Measurements from ENCODE around the gene RPS18. TPM values are rescaled to one million over a fixed set of nuclear protein-coding genes. Genes with fewer than 3 reads are reported as not detected.
A peak's percentile ranks its signal among the peaks of the same experiment; 100 is the strongest.

Gene RPS18
- total RNA-seq, 2 experiments from 2014 or later: 4,317 to 7,191 TPM

- no peaks in the 10 kb centered on the region for H3K9me3 ChIP-seq (ENCODE audit: low read length)
- H3K79me2 ChIP-seq (ENCODE audit: insufficient read depth, low read depth, low read length): peaks cover 5% of the 10 kb centered on the region; the same call in 1 of the 2 replicates
- peak; percentile 96 for DNase-seq (ENCODE audit: low spot score)
- peaks cover 21% of the 10 kb centered on the region for H3K4me1 ChIP-seq (ENCODE audit: insufficient read depth, low read length, poor library complexity, severe bottlenecking)
- no peaks in the 10 kb centered on the region for H3K9me2 ChIP-seq (ENCODE audit: insufficient read depth, low read length)
- H3K4me2 ChIP-seq (ENCODE audit: low read length): peak overlapping the region; percentile 85
- POLR2A ChIA-PET: interaction anchor here (0.8 to 2.6 kb wide), 7 partner anchors 10 to 50 kb away, joined by 3 to 14 read pairs (median 8); partner anchors contain the start of genes PFDN6, RPS18, VPS52 and WDR46
- H3K27ac ChIP-seq (ENCODE audit: low read depth, low read length, poor library complexity, severe bottlenecking): peak overlapping the region; percentile 93
- intact Hi-C loops (cut with micrococcal nuclease; ENCODE audit: unreplicated experiment): loop anchor here (1.0 to 5.0 kb wide), 5 partner anchors 15 to 127 kb away; partner anchors contain the start of genes KIFC1 and TAPBP
- TSS peak; percentile 90 for BruUV-seq (replicated peaks)
- H3K4me3 ChIP-seq (ENCODE audit: low read depth, low read length, poor library complexity, severe bottlenecking): peak overlapping the region; percentile 83
- no peak for TF ChIP-seq EZH2phosphoT487 (IDR thresholded peaks at IDR 0.05; ENCODE audit: borderline replicate concordance, low read depth, low read length)
- peak; percentile 78 for TF ChIP-seq CTCF (conservative IDR thresholded peaks at IDR 0.05; ENCODE audit: low read length)
- CTCF ChIA-PET (ENCODE audit: unreplicated experiment): interaction anchor here (0.5 to 1.2 kb wide), 4 partner anchors 10 to 91 kb away, joined by 3 to 12 read pairs (median 4); partner anchors contain the start of genes B3GALT4, PFDN6, RING1 and WDR46
- peak overlapping the region; percentile 56; the same call in 1 of the 2 replicates for H2AFZ ChIP-seq (ENCODE audit: low read length)
- no peaks in the 10 kb centered on the region for H4K20me1 ChIP-seq (ENCODE audit: insufficient read depth, low read length)
- H3K36me3 ChIP-seq (ENCODE audit: insufficient read depth, low read length): peaks cover 59% of the 10 kb centered on the region
These were observed 27.5 kb downstream of the RPS18 start for GRCh38 chr6:33299237-33299944.

- ChIA-PET POLR2A (interaction anchor here (1.0 to 1.2 kb wide), 2 partner anchors 11 to 37 kb away, joined by 3 to 4 read pairs; no protein-coding TSS in a partner anchor), CTCF (ENCODE audit: unreplicated experiment) (no interaction called here)
- no peaks in the 10 kb centered on the region for H3K9me2 ChIP-seq (ENCODE audit: insufficient read depth, low read length)
- no peak overlapping the region for H3K4me2 ChIP-seq (ENCODE audit: low read length)
- H3K27ac ChIP-seq (ENCODE audit: low read depth, low read length, poor library complexity, severe bottlenecking): no peak overlapping the region
- no peaks in the 10 kb centered on the region for H4K20me1 ChIP-seq (ENCODE audit: insufficient read depth, low read length)
- peaks cover 32% of the 10 kb centered on the region for H3K4me1 ChIP-seq (ENCODE audit: insufficient read depth, low read length, poor library complexity, severe bottlenecking)
- TF ChIP-seq CTCF (conservative IDR thresholded peaks at IDR 0.05; ENCODE audit: low read length) (no peak), EZH2phosphoT487 (IDR thresholded peaks at IDR 0.05; ENCODE audit: borderline replicate concordance, low read depth, low read length) (no peak)
- no TSS peak for BruUV-seq (replicated peaks)
- H3K4me3 ChIP-seq (ENCODE audit: low read depth, low read length, poor library complexity, severe bottlenecking): no peak overlapping the region
- no peak for DNase-seq (ENCODE audit: low spot score)
- H3K36me3 ChIP-seq (ENCODE audit: insufficient read depth, low read length): peaks cover 69% of the 10 kb centered on the region
- peaks cover 9% of the 10 kb centered on the region; the same call in 1 of the 2 replicates for H3K79me2 ChIP-seq (ENCODE audit: insufficient read depth, low read depth, low read length)
- H3K9me3 ChIP-seq (ENCODE audit: low read length): no peaks in the 10 kb centered on the region
- no peak overlapping the region for H2AFZ ChIP-seq (ENCODE audit: low read length)
- intact Hi-C loops (cut with micrococcal nuclease; ENCODE audit: unreplicated experiment): no loop called here
These were observed 30.0 kb downstream of the RPS18 start for GRCh38 chr6:33301877-33302276.

- H4K20me1 ChIP-seq (ENCODE audit: insufficient read depth, low read length): no peaks in the 10 kb centered on the region
- ChIA-PET CTCF (ENCODE audit: unreplicated experiment) (no interaction called here), POLR2A (interaction anchor here (0.6 kb wide), 1 partner anchor 14 kb away, joined by 3 read pairs; the partner anchor contains the start of gene ZBTB22)
- TF ChIP-seq EZH2phosphoT487 (IDR thresholded peaks at IDR 0.05; ENCODE audit: borderline replicate concordance, low read depth, low read length) (no peak), CTCF (conservative IDR thresholded peaks at IDR 0.05; ENCODE audit: low read length) (no peak)
- intact Hi-C loops (cut with micrococcal nuclease; ENCODE audit: unreplicated experiment): no loop called here
- no peak overlapping the region for H2AFZ ChIP-seq (ENCODE audit: low read length)
- H3K9me3 ChIP-seq (ENCODE audit: low read length): no peaks in the 10 kb centered on the region
- H3K36me3 ChIP-seq (ENCODE audit: insufficient read depth, low read length): peaks cover 85% of the 10 kb centered on the region
- H3K4me2 ChIP-seq (ENCODE audit: low read length): no peak overlapping the region
- H3K79me2 ChIP-seq (ENCODE audit: insufficient read depth, low read depth, low read length): peaks cover 31% of the 10 kb centered on the region; the same call in 1 of the 2 replicates
- no TSS peak for BruUV-seq (replicated peaks)
- no peak overlapping the region for H3K4me3 ChIP-seq (ENCODE audit: low read depth, low read length, poor library complexity, severe bottlenecking)
- no peak overlapping the region for H3K27ac ChIP-seq (ENCODE audit: low read depth, low read length, poor library complexity, severe bottlenecking)
- DNase-seq (ENCODE audit: low spot score): no peak
- no peaks in the 10 kb centered on the region for H3K9me2 ChIP-seq (ENCODE audit: insufficient read depth, low read length)
- H3K4me1 ChIP-seq (ENCODE audit: insufficient read depth, low read length, poor library complexity, severe bottlenecking): peaks cover 23% of the 10 kb centered on the region
These were observed 32.3 kb downstream of the RPS18 start for GRCh38 chr6:33304216-33304615.
